GM12878 (cell line): ENCODE results near the gene NPBWR2. TPM values are rescaled to one million over a fixed set of nuclear protein-coding genes. Genes with fewer than 3 reads are reported as not detected.

Source experiments
- CHD2 ChIP-seq: IDR thresholded peaks from 2 replicates; pipeline ENCODE4 v1.6.1; 2011; ENCODE audit warnings: low read depth, low read length, improper control_type of control experiment, borderline replicate concordance
- NR2C1 ChIP-seq: fragments of 450-650 bp; IDR thresholded peaks from 2 replicates; pipeline ENCODE4 v1.6.1; 2017; ENCODE audit warnings: antibody characterized with exemption, mild to moderate bottlenecking, moderate library complexity
- NR2F1 ChIP-seq: fragments of 450-650 bp; conservative IDR thresholded peaks from 2 replicates; pipeline ENCODE4 v1.6.1; 2017; ENCODE audit warnings: mild to moderate bottlenecking
- RUNX3 ChIP-seq: IDR thresholded peaks from 2 replicates; pipeline ENCODE4 v1.6.1; 2012; ENCODE audit warnings: low read length, inconsistent platforms
- SMAD5 ChIP-seq: IDR thresholded peaks from 2 replicates; pipeline ENCODE4 v1.6.1; 2016; ENCODE audit warnings: antibody characterized with exemption, low read depth
- SRF ChIP-seq, 2 experiments: IDR thresholded peaks; 2 replicates each; pipeline ENCODE4 v1.6.1; 2011; ENCODE audit warnings: low read depth in 2 of 2, low read length in 2 of 2, mild to moderate bottlenecking in 1 of 2, moderate library complexity in 1 of 2
- STAT3 ChIP-seq: IDR thresholded peaks from 2 replicates; pipeline ENCODE4 v1.6.1; 2011; ENCODE audit warnings: low read depth, low read length, improper control_type of control experiment
- ZNF384 ChIP-seq: IDR thresholded peaks from 2 replicates; pipeline ENCODE4 v1.6.1; 2012; ENCODE audit warnings: low read depth, mild to moderate bottlenecking, low read length, improper control_type of control experiment, borderline replicate concordance
- polyA plus RNA-seq, 11 experiments: library from polyadenylated mRNA; depleted of rRNA in 4 of 11; unstranded in 6 of 11; stranded (reverse) in 5 of 11; fragments of >200 nt; fragmentation: Nextera tagmentation in 4 of 11; fragmentation: Illumina TruSeq in 1 of 11; extraction: Ambion mirVana in 4 of 11; extraction: Trizol in 1 of 11; gene quantifications; 1 replicate in 1 of 11; 2 replicates in 10 of 11; pipeline versions ENCODE4 v1.2.1 to v1.2.3, GENCODE V29; 2011 to 2016; ENCODE audit warnings: inconsistent platforms in 2 of 11, missing spikeins in 2 of 11, low read depth in 1 of 11
- total RNA-seq, 4 experiments: library from RNA; depleted of rRNA in 3 of 4; stranded (reverse); fragments of >200 nt in 3 of 4; fragmentation: Illumina TruSeq in 1 of 4; extraction: Trizol in 1 of 4; gene quantifications; 2 replicates each; pipeline versions ENCODE4 v1.2.1 to v1.2.3, GENCODE V29; 2013 to 2021
- TF ChIP-seq, protein P1 (sequence below): fragments of 450-650 bp; IDR thresholded peaks from 2 replicates; pipeline ENCODE4 v1.6.1; 2017; ENCODE audit warnings: mild to moderate bottlenecking, moderate library complexity
- TF ChIP-seq, protein P2 (sequence below): IDR thresholded peaks from 2 replicates; pipeline ENCODE4 v1.6.1; 2011; ENCODE audit warnings: borderline replicate concordance, low read depth, mild to moderate bottlenecking, moderate library complexity, mixed read lengths, low read length; ENCODE audit not compliant: insufficient read depth; ENCODE audit errors: extremely low read length
- TF ChIP-seq, protein P3 (sequence below): IDR thresholded peaks from 2 replicates; pipeline ENCODE4 v1.6.1; 2012; ENCODE audit warnings: low read depth, low read length, improper control_type of control experiment

The NPBWR2 gene
- total and polyA plus RNA-seq, 10 of the 15 experiments (the other 5 are each of a cell fraction or from before 2014, with no cell fraction given) = not detected

DNA sequence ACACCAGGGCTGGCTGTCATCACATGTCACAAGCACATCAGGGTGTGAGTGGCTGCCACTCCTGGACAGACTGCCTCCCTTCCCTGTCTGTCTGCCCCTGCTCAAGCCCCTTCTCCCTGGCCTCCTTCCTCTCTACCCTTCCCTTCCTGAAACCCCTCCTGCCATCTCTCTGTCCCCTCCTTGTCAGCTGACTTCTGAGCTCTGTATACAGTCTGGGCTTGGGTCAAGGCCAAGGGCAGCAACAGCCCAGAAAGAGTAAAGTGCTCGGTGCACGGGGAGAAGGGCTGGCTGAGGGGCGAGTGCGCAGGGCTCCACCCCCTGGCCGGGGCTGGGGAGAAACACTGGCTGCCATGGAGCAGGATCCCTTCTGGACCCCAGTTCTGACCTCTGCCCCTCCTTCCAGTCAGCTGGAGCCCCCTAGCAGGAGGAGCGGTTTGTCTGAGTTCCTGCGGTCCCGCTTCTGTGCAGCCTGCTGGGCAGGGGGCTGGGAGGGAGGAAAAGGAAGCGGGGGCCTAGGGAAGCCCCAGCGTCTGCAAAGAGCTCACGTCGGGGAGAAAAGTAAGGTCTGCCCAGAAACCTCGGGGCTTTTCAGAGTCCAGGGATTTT lies 25.1 kb downstream of the NPBWR2 start (continued):
- TF ChIP-seq, protein P1, sequence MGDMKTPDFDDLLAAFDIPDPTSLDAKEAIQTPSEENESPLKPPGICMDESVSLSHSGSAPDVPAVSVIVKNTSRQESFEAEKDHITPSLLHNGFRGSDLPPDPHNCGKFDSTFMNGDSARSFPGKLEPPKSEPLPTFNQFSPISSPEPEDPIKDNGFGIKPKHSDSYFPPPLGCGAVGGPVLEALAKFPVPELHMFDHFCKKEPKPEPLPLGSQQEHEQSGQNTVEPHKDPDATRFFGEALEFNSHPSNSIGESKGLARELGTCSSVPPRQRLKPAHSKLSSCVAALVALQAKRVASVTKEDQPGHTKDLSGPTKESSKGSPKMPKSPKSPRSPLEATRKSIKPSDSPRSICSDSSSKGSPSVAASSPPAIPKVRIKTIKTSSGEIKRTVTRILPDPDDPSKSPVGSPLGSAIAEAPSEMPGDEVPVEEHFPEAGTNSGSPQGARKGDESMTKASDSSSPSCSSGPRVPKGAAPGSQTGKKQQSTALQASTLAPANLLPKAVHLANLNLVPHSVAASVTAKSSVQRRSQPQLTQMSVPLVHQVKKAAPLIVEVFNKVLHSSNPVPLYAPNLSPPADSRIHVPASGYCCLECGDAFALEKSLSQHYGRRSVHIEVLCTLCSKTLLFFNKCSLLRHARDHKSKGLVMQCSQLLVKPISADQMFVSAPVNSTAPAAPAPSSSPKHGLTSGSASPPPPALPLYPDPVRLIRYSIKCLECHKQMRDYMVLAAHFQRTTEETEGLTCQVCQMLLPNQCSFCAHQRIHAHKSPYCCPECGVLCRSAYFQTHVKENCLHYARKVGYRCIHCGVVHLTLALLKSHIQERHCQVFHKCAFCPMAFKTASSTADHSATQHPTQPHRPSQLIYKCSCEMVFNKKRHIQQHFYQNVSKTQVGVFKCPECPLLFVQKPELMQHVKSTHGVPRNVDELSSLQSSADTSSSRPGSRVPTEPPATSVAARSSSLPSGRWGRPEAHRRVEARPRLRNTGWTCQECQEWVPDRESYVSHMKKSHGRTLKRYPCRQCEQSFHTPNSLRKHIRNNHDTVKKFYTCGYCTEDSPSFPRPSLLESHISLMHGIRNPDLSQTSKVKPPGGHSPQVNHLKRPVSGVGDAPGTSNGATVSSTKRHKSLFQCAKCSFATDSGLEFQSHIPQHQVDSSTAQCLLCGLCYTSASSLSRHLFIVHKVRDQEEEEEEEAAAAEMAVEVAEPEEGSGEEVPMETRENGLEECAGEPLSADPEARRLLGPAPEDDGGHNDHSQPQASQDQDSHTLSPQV = no peak
- TF ChIP-seq STAT3 (no peak), RUNX3 (no peak), CHD2 (no peak), NR2C1 (no peak), ZNF384 (no peak), SMAD5 (no peak), SRF (IDR thresholded peaks at IDR 0.05; ENCODE audit: low read depth in 2 of 2, low read length in 2 of 2) (no peak), NR2F1 (no peak)
- TF ChIP-seq, protein P2, sequence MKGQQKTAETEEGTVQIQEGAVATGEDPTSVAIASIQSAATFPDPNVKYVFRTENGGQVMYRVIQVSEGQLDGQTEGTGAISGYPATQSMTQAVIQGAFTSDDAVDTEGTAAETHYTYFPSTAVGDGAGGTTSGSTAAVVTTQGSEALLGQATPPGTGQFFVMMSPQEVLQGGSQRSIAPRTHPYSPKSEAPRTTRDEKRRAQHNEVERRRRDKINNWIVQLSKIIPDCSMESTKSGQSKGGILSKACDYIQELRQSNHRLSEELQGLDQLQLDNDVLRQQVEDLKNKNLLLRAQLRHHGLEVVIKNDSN = no peak
- TF ChIP-seq, protein P3, sequence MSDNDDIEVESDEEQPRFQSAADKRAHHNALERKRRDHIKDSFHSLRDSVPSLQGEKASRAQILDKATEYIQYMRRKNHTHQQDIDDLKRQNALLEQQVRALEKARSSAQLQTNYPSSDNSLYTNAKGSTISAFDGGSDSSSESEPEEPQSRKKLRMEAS = no peak
